BLaER1 treated with 17β-estradiol and CSF1 and Interleukin-3, amounts not matched to agents 10 nM and 100 nM (cell line): ENCODE measurements around the gene NOC2L.
A peak's percentile ranks its signal among the peaks of the same experiment; 100 is the strongest.
"Not testable (repeated sequence)": the region's sequence is repeated elsewhere in the genome, so short reads cannot be mapped to it uniquely, and the experiment has no call there.

Experiments
- H3K27ac ChIP-seq, 11 experiments: shearing (Covaris generic); formaldehyde crosslinking; 2 replicates each; pipeline ENCODE4 v1.8.1; 2022
- H3K27me3 ChIP-seq, 11 experiments: shearing (Covaris generic); formaldehyde crosslinking; 2 replicates each; pipeline ENCODE4 v1.8.1; 2022
- H3K36me3 ChIP-seq, 11 experiments: shearing (Covaris generic); formaldehyde crosslinking; 2 replicates each; pipeline ENCODE4 v1.8.1; 2022
- H3K4me1 ChIP-seq, 10 experiments: shearing (Covaris generic); formaldehyde crosslinking; 2 replicates each; pipeline ENCODE4 v1.8.1; 2022
- H3K4me2 ChIP-seq, 11 experiments: shearing (Covaris generic); formaldehyde crosslinking; 2 replicates each; pipeline ENCODE4 v1.8.1; 2022
- H3K4me3 ChIP-seq, 10 experiments: shearing (Covaris generic); formaldehyde crosslinking; 2 replicates each; pipeline ENCODE4 v1.8.1; 2022
- H3K9ac ChIP-seq, 11 experiments: shearing (Covaris generic); formaldehyde crosslinking; 2 replicates each; pipeline ENCODE4 v1.8.1; 2022
- H3K9me3 ChIP-seq, 11 experiments: shearing (Covaris generic); formaldehyde crosslinking; replicated peaks in 1 of 11; 2 replicates each; pipeline ENCODE4 v1.8.1; 2022
- H4K20me1 ChIP-seq, 11 experiments: shearing (Covaris generic); formaldehyde crosslinking; 2 replicates each; pipeline ENCODE4 v1.8.1; 2022
- Cebpa-rat ChIP-seq, 11 experiments: shearing (Covaris generic); IDR thresholded peaks; 2 replicates each; pipeline ENCODE4 v1.8.1; 2022

Gene NOC2L

GRCh38 chr1:903305-903704 lies 55.8 kb downstream of the NOC2L start:
- Histone ChIP-seq H3K27ac (0 out of 22 replicates have a peak overlapping the region, but pooled peaks of 1 of the 11 experiments have one; percentile 9), H3K9me3 (peaks cover 0 to 6% (median 0%) of the 10 kb centered on the region in 11 experiments; a peak in 2 of 22 replicates), H3K36me3 (no peaks in the 10 kb centered on the region; a peak in 2 of 22 replicates), H3K4me2 (peak overlapping the region; percentile 66 to 93 (median 82); a peak in 20 of 22 replicates), H3K9ac (peak overlapping the region in 5 of 11 experiments; percentile 34 to 81 (median 60); a peak in 7 of 22 replicates), H4K20me1 (peaks cover 0 to 20% (median 15%) of the 10 kb centered on the region in 11 experiments; a peak in 18 of 22 replicates), H3K4me3 (peak overlapping the region in 2 of 10 experiments; percentile 57 to 65; a peak in 2 of 20 replicates), H3K27me3 (peaks cover 0 to 6% (median 5%) of the 10 kb centered on the region in 11 experiments; a peak in 16 of 22 replicates), H3K4me1 (peaks cover 33 to 44% (median 40%) of the 10 kb centered on the region in 10 experiments)
- TF ChIP-seq Cebpa-rat (IDR thresholded peaks at IDR 0.05): no peak

- TF ChIP-seq Cebpa-rat (IDR thresholded peaks at IDR 0.05): no peak
- Histone ChIP-seq H3K9ac (no peak overlapping the region), H4K20me1 (peaks cover 0 to 20% (median 15%) of the 10 kb centered on the region in 11 experiments; a peak in 18 of 22 replicates), H3K36me3 (no peaks in the 10 kb centered on the region; a peak in 2 of 22 replicates), H3K4me1 (peaks cover 35 to 40% (median 36%) of the 10 kb centered on the region in 10 experiments), H3K27ac (no peak overlapping the region), H3K4me3 (no peak overlapping the region), H3K27me3 (peaks cover 3 to 11% (median 10%) of the 10 kb centered on the region in 11 experiments; a peak in 20 of 22 replicates), H3K4me2 (0 out of 22 replicates have a peak overlapping the region, but pooled peaks of 1 of the 11 experiments have one; percentile 82), H3K9me3 (peaks cover 0 to 11% (median 0%) of the 10 kb centered on the region in 11 experiments; a peak in 3 of 22 replicates)
Observed at GRCh38 chr1:902802-903201, 56.3 kb downstream of the NOC2L start.

DNA sequence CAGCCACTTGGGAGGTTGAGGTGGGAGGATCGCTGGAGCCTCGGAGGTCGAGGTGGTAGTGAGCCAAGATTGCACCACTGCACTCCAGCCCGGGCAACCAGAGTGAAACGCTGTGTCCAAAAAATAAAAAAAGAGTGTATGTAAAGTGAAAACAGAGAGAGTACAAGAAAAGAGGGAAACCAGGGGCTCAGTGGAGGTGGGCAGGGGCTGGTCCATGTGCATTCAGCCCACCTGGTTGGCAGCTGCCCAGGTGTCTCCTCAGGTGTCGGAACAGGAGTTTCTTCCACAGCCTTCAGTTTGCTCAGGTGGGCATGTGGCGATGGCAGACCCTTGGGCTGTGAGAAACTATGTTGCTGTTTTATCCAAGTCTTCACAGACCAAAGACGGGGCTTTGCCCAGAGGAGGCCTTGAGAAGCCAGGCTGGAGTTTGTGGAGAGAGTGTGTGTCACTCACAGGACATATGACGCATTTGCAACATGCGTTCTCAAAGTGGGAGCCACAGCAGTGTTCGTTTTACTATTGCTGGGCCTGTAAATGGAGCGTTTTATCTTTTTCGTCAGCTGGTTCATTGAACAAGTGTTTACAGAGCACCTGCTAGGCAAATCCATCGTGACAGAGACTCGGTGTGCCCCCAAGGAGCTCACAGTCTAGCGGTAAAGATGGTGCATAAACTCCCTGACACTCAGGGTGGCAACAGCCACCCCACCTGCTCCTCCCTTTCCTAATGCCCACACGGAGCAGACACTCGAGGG lies 57.8 kb downstream of the NOC2L start:
- Histone ChIP-seq H3K4me3 (no peak overlapping the region), H3K9me3 (peaks cover 0 to 16% (median 0%) of the 10 kb centered on the region in 11 experiments; a peak in 3 of 22 replicates), H3K27ac (no peak overlapping the region), H3K9ac (no peak overlapping the region), H3K4me2 (no peak overlapping the region), H4K20me1 (peaks cover 0 to 11% (median 9%) of the 10 kb centered on the region in 11 experiments; a peak in 18 of 22 replicates), H3K36me3 (no peaks in the 10 kb centered on the region; a peak in 2 of 22 replicates), H3K27me3 (peaks cover 5 to 23% (median 19%) of the 10 kb centered on the region in 11 experiments; a peak in 20 of 22 replicates), H3K4me1 (peaks cover 20 to 29% (median 22%) of the 10 kb centered on the region in 10 experiments)
- TF ChIP-seq Cebpa-rat (IDR thresholded peaks at IDR 0.05): no peak

DNA sequence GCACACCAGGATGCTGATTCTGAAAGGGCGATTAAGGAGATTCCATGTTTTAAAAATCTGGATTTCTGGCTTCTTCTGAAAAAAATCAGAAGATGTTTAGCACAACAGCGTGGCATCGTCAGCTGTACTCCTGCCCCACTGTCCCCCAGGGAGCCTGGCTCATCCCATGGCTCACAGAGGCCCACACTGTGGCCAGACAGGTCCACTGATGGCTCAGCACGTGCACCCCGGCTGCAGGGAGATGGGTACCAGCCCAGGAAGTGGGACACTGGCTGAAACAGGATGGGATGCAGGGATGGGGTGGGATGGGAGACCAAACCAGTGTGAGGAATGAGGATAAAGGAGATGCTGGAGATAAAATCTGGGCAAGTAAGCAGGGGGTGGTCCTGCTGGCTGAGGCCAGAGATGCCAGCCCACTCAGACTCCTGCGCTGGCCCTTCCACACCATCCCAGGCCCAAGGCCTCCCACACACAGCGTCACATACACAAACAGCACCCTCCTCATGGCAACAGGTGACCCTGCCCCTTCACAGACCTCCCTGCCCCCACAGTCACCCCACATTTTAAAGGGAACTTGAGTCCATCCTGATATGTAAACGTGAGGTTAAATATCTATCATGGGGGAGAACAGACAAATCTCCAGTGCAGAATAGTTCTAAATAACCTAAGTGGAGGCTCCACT lies 59.3 kb downstream of the NOC2L start:
- H4K20me1 ChIP-seq: no peaks in the 10 kb centered on the region; a peak in 2 of 22 replicates
- peaks cover 0 to 16% (median 0%) of the 10 kb centered on the region in 11 experiments; a peak in 3 of 22 replicates for H3K9me3 ChIP-seq
- no peak for TF ChIP-seq Cebpa-rat (IDR thresholded peaks at IDR 0.05)
- peaks cover 5 to 24% (median 19%) of the 10 kb centered on the region in 11 experiments; a peak in 20 of 22 replicates for H3K27me3 ChIP-seq
- no peaks in the 10 kb centered on the region for H3K36me3 ChIP-seq
- no peak overlapping the region for H3K27ac ChIP-seq
- peaks cover 7 to 17% (median 9%) of the 10 kb centered on the region in 10 experiments; a peak in 18 of 20 replicates for H3K4me1 ChIP-seq
- H3K4me3 ChIP-seq: no peak overlapping the region
- H3K9ac ChIP-seq: no peak overlapping the region
- H3K4me2 ChIP-seq: no peak overlapping the region

DNA sequence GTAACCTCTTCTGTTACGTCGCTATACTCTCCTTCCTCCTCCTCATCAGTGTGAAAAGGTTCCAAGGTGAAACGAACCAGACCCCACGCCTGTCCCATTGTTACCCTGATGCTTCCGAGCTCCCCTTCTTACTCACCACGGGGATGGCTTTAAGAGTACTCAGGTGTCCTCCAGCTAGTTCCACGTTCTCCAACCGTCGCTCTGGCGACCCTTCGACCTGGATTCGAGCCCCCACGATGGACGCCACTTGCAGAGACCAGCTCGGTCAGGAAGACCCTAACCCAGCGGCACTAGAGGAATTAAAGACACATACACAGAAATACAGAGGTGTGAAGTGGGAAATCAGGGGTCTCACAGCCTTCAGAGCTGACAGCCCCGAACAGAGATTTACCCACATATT lies 61.1 kb downstream of the NOC2L start:
- Histone ChIP-seq H3K27me3 (peaks cover 5 to 24% (median 19%) of the 10 kb centered on the region in 11 experiments; a peak in 20 of 22 replicates), H3K4me2 (peak overlapping the region in 2 of 11 experiments; percentile 32 to 60; a peak in 3 of 22 replicates)
- not testable (repeated sequence) for H3K27ac ChIP-seq

DNA sequence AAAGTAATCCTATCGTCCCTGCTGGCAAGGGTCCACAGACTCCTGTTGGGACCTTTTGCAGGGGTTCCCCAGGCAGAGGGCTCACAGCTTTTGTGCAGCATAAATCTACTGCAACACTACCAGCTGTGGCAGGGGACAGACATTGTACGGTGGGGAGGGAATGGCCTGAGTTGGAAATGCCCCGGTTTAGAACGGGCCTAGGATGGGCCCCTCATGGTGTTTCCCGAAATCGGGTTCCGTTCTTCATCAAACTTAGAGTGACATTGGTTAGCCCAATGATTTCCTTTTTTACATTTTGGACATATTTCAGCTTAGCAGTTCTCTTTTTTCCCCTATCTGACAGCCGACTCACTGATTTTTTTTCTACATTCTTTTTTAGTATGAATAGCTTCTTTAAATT lies 61.8 kb downstream of the NOC2L start:
- Histone ChIP-seq H3K4me3 (no peak overlapping the region), H3K4me1 (peaks cover 0 to 11% (median 0%) of the 10 kb centered on the region in 10 experiments; a peak in 4 of 20 replicates), H3K4me2 (peak overlapping the region in 2 of 11 experiments; percentile 32 to 65; a peak in 2 of 22 replicates), H3K36me3 (no peaks in the 10 kb centered on the region), H3K27ac (no peak overlapping the region), H3K9ac (no peak overlapping the region), H3K27me3 (peaks cover 5 to 24% (median 19%) of the 10 kb centered on the region in 11 experiments; a peak in 20 of 22 replicates), H3K9me3 (peaks cover 0 to 16% (median 0%) of the 10 kb centered on the region in 11 experiments; a peak in 3 of 22 replicates), H4K20me1 (no peaks in the 10 kb centered on the region; a peak in 1 of 22 replicates)
- TF ChIP-seq Cebpa-rat (IDR thresholded peaks at IDR 0.05): no peak

More for the DNA sequence above, 61.1 kb downstream of the NOC2L start:
- not testable (repeated sequence) for H3K36me3 ChIP-seq, H3K9ac ChIP-seq, H4K20me1 ChIP-seq, H3K4me3 ChIP-seq
- Histone ChIP-seq H3K9me3 (peaks cover 0 to 16% (median 0%) of the 10 kb centered on the region in 11 experiments; a peak in 3 of 22 replicates), H3K4me1 (peaks cover 0 to 11% (median 0%) of the 10 kb centered on the region in 10 experiments; a peak in 7 of 20 replicates)
